Measurements from ENCODE around the gene MAPK14.

- TF ChIP-seq EZH2phosphoT487 (IDR thresholded peaks at IDR 0.05; ENCODE audit: borderline replicate concordance, low read length) (no peak), CTCF (conservative IDR thresholded peaks at IDR 0.05; ENCODE audit: low read depth, low read length) (no peak), EZH2 (IDR thresholded peaks at IDR 0.05; ENCODE audit: low read length, unreplicated experiment) (no peak)
Measured at GRCh38 chr6:36114798-36115408, 87.3 kb downstream of the MAPK14 start.

Measured in PC-3 (cell line).